Renal pelvis (tissue), 4 donors: Measurements from ENCODE around the gene INSC. TPM values are rescaled to one million over a fixed set of nuclear protein-coding genes. Genes with fewer than 3 reads are reported as not detected.

ENCODE experiments used
- DNase-seq: peaks from one replicate; pipeline ENCODE4 v3.0.0-alpha.2; 2013
- polyA plus RNA-seq, 3 donors: library from polyadenylated mRNA; unstranded; fragments of 120-200 nt; gene quantifications; one replicate each; pipeline ENCODE4 v1.2.1, GENCODE V29; 2013; ENCODE audit not compliant: insufficient read length in 3 of 3

The INSC gene
- polyA plus RNA-seq, 3 donors, result 0.78 to 1.1 (median 1.1) TPM

DNA sequence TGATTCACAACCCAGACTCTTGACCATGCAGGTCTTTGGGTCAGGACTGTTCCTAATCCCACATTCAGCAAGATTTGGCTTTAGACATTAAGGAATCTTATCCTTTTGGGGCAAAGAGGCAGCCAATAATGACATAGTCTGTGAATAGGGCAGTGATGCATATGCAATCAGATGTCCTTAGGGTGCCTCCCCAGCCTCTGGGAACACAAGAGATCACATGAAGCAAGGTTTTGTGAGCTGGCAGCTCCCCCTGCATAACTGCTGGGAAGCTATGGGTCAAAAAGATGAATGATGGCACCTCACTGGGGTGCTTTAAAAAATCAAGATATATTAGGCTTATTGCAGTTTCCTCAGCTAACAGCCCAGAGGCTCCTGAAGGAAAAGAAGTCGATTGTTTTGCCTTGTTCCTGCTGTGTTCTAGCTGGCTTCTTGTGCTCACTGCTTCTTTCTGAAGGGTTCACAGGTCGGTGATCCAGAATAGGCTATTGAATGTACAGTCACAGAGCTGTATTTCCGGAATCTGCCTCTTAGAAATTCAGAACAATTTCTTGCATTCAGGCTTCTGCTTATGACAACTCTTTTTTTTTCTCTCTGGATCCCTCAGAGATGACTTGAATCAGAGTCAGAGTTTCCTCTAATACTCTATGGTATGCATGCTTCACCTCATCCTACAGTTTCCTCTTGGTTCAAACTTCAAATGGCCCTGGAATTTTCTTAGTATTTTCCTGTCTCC is 31.7 kb downstream of the INSC start:
- no peak for DNase-seq

DNA sequence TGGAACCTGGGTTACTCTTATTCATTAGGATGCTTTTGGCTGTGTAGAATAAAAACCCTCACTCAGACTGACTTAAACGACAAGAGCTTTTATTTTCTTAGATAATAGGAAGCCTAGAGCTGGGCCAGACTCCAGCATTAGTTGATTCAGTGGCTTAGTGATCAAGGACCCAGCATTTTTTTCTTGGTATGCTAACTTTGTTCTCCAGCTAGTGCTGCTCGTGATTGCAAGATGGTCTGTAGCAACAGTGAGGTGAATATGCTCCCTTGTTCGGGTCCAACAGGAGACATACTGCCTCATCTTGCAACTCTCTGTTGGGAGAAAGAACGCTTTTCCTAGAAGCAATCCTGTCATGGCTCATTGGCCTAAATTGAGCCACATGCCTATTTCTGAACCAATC is 33.4 kb downstream of the INSC start:
- DNase-seq, result no peak

DNA sequence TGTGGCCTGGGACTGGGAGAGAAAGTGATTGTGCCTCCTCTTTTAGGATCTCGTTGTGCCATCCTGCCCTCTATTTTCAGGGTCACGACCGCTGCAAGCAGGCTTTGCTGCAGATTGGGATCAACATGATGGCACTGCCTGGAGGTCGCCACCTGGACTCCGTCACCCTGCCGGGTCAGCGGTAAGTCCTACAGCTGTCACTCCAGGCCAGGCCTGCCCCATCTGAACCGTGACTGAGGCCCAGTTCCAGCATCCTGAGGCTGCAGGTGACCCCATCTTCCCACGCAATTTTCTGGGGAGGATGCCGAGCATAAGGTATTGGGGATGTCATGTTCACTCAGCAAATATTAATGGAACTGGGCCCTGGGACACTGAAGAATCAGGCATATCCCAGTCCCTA is 34.3 kb downstream of the INSC start:
- DNase-seq, result no peak

DNA sequence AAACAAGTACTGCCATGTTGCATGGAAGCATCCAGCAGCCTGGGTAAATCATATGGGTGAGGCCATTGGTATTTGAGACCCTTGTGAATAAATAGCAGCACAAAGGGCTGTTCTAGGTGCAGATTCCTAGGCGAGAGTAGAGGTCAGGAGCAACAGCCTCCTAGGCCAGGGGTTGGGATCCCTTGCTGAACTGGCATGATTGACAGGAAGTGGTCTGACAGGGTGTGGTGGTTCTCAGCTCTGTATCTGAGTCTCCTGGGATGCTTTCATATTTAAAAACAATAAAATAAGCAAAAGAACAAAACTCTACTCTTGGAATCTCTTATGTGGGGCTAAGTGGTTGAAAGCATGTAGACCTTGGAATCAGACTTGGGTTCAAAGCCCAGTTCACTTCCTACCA is 35.8 kb downstream of the INSC start:
- DNase-seq, result no peak

DNA sequence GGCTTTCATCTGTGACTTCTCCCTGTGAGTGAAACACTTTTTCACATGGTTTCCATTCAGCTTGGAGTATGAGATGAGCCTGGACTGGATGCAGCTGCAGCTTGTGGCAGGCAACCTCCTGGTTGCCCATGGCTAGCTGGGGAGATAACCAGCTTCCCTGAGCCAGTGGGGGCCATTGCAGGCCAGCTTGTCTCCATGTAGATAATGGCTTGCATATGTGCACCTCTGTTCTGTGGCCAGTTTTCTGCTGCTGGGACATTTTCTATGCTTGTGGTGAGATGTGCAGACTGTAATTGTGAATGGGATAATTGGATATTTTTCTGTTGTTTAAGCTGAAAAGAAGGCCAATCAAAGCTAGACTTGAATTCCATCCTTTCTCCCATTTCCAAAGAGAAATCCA is 38.5 kb downstream of the INSC start:
- DNase-seq, result no peak

DNA sequence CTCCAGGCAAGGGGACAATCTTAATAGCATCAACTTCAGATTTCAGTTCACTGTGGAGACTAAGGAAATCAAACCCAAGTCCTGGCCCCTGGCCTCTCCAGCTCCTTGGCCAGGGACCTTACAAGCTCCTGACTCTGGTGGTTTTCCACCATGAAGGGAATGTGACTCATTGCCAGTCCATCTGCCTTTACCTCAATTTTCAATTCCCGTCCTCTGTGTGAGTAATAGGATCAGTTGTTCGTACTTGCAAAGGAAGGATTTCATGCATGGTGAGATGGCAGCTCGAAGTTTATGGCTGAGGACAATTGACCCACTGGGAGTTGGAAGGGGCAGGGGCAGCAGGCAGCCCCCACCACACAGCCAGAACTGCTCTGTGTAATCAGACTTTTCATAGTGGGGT is 42.5 kb downstream of the INSC start:
- no peak for DNase-seq

DNA sequence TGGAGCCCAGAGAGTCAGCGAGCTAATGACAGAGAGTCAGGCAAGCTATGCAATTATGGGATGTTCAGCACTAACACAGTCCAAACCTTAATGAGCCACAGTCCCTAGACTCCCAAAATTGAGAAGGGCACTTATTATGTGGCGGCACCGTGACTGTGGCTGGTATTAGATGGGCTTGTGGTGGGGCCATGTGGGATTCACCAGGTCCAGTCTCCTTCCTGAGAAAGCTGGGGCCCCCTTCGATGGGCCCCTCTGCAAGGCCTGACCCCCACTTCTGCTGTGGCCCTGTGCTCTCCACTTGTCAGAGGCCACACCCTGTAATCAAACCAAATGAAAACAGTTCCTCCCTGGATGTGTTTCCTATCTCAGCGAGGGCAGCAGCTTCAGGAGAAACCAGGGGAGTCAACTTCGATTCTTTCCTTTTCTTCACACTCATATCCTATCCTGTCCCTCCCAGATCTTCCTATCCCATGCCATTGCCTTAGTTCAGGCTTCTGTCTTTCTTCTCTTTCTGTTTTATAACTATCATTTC is 42.9 kb downstream of the INSC start:
- DNase-seq, result no peak

DNA sequence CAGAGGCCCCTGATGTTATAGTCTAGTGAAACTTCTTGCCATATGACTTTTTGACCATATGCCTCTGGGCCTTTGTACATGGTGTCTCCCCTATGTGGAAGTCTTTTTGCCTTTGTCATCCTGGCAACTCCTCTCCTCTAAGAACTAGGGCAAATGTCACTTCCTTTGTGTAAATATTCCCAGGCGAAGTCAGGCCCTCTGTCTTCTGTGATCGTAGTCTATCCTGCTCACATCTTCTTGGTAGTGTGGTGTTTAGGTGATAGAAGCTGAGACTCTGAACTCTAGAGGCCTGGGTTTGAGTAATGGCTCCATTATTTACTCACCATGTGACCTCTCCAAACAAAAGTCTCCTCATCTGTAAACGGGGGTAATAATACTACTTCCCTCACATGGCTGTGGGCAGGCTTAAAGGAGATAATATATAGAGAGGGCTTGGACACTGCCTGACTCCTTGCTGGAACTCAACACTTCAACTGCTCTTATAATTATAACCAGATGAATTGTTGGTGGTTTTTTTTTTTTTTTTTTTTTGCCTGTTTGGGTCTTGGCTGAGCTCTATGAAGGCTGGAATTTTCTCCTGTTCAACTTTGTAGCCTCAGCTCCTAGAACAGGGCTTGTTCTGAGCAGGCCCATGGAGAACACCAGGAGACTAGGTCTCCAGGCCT is 43.8 kb downstream of the INSC start:
- DNase-seq, result no peak

DNA sequence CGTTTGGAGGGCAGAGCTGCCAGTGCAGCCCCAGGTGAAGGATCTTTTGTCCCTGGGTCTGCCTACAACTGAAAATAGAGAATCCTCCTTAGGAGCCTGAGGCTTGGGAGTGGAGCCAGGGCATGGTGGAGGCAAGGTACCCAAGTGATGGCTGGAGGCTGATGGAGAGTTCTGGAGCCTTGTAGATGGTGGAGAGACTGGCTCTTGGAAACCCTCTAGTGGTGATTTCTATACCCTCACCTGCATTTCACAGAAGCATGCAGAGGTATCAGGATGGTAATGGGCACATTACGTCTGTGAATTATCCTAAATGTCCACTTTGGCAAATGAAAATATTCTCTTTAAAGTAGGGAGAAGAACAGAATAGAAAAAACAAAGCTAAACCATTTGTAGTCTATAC is 44.4 kb downstream of the INSC start:
- DNase-seq, result no peak

DNA sequence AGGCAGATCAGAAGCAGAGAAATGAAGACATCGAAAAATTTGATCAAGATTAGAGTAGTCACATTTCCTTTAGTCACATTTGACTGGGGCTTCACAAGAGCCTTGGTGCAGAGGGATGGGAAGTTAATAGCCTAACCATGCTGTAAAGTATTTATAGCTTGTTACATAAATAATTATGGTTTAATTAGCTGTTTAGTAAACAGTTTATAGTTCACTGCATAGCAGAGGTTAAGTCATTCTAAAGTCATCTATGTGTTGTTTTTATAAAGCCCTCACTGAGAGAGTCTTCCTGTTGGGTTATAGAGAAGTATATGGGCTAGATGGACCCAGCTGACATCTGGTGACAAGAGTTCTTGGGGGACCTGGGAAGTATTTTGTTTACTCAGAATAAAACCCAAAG is 47.1 kb downstream of the INSC start:
- DNase-seq, result no peak

DNA sequence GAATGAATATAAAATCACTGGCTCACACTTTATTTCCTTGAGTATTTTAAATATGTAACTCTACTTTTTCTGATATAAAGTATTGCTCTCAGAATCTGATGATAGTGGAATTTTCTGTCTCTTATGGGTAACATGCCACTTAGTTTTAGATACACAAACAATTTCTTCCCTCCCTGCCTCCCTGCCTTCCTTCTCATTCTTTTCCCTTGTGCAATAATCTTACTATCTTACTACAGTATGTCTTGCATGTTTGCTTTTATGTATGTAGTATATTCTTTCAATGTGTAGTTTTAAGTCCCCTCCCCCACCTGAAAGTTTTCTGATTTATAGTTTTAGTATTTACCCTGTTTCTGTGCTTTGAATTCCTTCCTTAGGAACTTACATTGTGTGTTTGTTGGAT is 48.4 kb downstream of the INSC start:
- no peak for DNase-seq

DNA sequence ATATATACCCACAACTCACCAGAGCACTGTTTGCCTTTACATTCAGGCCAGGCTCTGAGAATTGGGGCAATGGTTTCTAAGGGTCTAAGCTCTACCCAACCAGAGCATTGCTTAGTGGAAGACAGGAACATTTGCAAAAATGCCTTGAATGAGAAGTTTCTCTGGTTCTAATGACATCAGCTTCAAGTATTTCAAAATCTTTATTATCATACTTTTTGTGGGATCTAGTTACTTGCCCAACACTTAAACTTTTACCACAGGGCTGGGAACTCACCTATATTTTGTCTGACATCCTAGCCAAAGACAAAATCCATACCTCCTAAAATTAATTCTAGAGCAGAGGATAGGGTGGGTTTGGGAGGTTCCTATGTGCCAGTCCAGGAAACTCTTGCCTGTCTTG is 51.5 kb downstream of the INSC start:
- DNase-seq, result no peak

DNA sequence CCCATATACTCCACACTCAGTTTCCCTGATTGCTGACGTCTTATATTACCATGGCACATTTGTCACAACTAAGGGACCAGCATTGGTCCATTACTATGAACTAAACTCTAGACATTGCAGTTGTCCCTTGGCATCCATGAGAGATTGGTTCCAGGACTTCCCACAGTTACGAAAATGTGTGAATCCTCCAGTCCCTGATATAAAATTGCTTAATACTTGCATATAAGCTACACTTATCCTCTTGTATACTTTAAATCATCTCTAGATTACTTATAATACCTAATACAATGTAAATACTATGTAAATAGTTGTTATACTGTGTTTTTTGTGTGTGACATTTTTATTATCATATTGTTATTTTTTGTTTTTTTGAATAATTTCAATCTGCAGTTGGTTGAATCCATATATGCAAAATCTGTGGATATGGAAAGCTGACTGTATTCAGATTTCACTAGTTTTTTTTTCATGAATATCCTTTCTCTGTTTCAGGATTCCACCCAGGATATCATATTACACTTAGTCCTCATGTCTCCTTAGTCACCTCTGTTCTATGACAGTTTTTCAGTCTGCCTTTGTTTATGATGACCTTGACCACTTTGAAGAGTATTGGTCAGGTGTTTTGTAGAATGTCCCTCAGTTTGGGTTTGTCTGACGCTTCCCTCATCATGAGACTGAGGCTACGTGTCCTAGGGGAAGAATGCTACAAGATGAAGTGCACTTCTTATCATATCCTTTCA is 55.3 kb downstream of the INSC start:
- no peak for DNase-seq

DNA sequence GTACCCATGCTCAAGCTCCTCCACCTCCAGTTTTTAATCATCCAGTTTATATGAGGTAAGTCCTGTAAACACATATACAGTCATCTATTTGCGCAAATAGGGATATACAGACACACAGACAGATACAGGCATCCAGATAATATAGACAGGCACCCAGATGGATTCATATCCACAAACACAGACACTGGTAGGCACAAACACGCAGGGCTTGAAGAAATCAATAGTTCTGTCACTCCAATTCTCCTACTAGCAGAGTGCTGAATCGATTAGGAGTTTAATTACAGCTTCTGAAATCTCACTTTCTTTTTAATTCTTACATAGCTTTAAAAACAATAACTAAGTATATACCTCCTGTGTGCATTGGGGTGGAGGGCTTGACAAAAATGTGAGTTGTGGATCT is 56.0 kb downstream of the INSC start:
- no peak for DNase-seq

DNA sequence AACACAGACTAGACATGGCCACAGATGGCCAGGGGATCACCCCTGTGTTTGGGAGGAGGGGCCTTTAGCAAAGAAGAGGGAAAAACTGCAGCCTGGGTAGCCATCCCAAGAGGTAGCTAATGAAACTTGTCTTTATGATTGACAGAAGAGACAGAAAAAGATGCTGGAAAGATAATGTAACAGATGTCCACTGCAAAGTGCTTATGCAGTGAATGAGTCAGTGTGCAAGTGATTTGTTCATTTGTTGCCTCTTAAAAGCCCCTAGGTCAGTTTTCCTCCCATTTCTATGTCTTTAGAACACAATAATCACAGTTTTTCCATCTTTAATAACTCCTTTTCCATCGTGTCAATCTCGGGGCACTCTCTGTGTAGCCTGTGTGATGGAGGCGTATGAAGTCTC is 57.2 kb downstream of the INSC start:
- no peak for DNase-seq

DNA sequence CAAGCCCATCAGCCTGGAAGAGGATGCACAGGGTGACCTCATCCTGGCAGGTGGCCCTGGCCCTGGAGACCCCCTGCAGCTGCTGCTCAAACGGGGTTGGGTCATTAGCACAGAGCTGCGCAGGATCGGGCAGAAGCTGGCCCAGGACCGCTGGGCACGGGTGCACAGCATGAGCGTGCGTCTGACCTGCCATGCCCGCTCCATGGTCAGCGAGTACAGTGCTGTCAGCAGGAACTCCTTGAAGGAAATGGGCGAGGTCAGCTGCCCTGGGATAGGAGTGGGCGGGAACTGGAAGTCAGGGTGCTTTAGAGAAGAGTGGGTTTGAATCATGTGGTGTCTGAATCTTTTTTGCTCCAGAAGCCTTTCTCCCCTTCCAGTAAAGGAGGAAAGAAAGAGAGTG is 61.1 kb downstream of the INSC start:
- DNase-seq, result no peak

DNA sequence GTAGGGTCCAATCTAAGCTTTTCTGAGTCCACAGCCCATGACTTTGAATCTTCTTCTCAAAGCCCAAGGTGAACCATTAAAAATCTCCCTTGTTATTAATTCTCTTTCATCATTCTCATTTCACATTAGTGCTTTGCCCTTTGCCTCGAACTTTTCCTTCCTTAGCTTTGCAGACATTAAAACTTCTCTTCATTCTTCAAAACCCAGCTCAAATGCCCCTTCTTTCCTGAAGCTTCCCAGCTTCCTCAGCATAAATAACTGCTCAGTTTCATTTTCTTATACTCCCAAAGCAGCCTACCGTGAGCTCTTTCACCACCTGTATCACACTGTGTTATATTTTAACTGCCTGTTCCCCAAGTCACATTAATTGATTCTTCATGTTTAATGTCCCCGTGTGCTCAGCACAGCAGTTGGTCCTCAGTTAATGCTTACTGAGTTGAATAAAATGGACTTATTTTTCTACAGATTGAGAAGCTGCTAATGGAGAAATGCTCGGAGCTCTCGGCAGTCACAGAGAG is 62.0 kb downstream of the INSC start:
- DNase-seq, result no peak

DNA sequence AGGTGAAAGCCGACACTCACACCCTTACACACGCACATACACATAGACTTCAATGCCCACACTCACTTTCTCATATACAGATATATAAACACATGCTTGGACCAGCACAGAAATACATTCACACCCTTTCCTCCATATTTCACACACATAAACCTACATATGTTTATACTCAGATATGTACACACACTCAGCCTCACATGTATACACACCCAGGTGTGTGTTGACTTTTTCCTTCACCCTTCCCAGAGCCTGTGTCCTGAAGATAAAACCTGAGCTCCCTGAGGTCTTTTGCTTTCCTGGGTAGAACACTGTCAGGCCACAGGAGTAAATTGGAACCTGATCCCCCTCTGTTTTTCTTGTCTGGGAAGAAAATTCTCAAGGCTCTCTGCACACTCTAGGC is 62.8 kb downstream of the INSC start:
- DNase-seq, result no peak

DNA sequence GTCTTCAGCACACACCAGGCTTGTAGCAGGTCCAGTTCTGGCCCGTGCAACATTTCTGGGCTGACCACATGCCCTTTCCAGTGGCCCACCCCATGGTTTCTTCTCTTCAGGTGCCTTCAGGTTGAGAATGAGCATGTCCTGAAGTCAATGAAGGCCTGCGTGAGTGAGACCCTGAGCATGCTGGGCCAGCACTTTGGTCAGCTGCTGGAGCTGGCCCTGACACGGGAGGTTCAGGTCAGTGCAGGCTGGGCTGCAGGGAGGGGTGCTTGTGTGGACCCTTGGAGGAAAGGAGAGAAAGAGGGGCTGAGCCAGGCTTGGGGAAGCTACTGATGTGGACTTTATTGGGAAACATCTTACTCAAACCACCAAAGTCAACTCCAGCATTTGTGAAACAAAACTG is 63.5 kb downstream of the INSC start:
- DNase-seq, result no peak

DNA sequence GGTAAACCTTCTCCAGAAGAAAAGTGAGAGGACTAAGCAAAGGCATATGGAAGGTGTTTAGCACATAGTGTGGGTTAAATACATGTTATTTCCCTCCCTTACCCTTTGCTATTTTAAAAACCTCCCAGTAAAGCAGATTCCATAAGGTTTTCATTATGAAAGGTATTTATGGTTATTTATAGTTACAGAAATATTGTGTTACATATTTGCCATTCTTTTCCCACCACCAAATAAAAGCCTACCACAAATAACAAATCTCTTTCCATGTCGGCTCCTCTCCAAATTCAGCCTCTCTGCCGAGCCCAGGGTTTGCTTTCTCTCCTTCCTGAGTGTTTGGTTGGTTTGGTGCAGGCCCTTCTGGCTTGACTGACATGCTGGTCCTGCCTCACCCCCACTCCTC is 64.4 kb downstream of the INSC start:
- no peak for DNase-seq

DNA sequence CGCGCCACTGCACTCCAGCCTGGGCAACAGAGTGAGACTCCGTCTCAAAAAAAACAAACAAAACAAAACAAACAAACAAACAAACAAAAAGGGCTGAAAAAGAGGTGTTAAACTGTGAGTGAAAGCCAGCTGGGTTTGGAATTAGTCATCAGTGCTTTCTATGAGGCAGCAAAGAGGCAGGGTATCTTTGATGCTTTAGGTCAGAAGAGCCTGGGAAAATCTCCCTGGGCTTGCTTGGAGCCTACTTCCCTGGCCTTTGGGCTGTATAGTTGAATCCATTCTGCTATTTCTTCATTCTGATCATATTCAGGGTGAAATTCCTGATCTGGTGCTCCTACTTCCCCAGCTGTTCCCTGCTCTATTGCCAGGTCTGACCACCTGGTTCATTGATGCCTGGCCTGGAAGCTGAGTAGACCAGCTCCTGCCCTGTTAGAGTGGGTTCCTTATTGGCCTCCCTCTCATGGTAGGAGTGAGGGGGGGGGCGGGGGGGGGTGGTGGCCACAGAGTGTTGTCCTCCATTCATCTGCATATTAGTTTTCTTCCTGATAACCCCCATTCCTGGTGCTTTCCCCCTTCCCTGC is 65.6 kb downstream of the INSC start:
- DNase-seq, result no peak

DNA sequence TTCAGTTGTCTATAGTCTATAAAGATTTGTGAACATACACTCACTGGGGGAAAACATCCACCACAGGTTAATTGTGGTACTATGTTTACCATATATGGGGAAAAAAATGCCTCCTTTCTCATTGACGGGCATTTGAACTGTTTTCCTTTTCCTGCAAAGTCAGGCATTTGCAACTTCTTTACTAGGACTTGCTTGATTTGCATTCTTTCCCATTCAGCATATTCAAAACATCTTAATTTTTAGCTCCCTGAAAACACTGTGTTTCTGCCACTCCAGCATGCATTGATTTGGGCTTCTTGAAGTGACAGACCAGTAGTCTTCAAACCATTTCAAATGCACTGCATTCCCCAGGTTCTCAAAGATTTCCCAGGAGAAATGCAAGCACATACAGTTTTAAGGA is 67.6 kb downstream of the INSC start:
- DNase-seq, result no peak

DNA sequence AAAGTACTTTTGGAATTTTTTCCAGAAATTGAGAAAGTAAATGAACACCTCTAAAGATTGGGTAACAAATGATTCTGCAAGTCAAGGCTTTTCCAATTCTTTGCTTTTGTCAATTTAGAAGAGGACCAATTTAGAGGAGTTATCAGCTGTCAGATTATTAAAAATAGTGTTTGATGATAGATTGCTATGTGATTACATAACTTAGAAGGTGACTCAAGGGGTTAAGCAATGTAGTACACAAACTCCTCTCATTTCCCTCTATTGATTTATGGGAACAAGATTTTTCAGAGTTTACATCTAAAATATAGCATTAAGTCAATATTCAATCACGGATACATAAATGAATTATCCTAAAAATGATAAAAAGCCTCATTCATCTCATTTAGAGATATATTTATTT is 70.3 kb downstream of the INSC start:
- no peak for DNase-seq
